Measurements from ENCODE around the gene MDFIC. TPM values are rescaled to one million over a fixed set of nuclear protein-coding genes. Genes with fewer than 3 reads are reported as not detected.
"Not testable (repeated sequence)": the region's sequence is repeated elsewhere in the genome, so short reads cannot be mapped to it uniquely, and the experiment has no call there.

Gene MDFIC
- total and polyA plus RNA-seq, 2 experiments from 2014 or later = 3.0 to 5.2 TPM

DNA sequence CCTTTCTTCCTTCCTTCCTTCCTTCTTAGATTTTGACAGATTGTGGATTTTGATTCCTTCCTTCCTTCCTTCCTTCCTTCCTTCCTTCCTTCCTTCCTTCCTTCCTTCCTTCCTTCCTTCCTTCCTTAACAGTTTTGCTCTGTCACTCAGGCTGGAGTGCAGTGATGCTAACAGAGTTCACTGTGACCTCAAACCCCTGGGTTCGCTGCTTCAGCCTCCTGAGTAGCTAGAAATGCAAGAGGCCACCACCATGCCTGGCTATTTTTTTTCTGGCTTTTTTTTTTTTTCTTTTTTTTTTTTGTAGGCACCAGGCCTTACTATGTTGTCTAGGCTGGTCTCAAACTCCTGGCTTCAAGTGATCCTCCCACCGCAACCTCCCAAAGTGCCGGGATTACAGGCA lies 32.8 kb upstream of the MDFIC start:
- H3K4me1 ChIP-seq (ENCODE audit: insufficient read depth); H3K27ac ChIP-seq (ENCODE audit: low read depth); H3K4me3 Mint-ChIP-seq; H3K4me3 ChIP-seq; H3K36me3 Mint-ChIP-seq (ENCODE audit: low read depth); H3K27me3 Mint-ChIP-seq (ENCODE audit: insufficient read depth, low read depth, poor library complexity); H3F3A ChIP-seq (replicated peaks; ENCODE audit: low read depth); H3K9me2 ChIP-seq (ENCODE audit: insufficient read depth); DNase-seq (ENCODE audit: low spot score); H3K4me1 Mint-ChIP-seq; H4K20me1 ChIP-seq (replicated peaks; ENCODE audit: insufficient read depth); ATAC-seq; H3K4me2 ChIP-seq; H2AFZ ChIP-seq; H3K27ac Mint-ChIP-seq; H3K79me2 ChIP-seq (replicated peaks; ENCODE audit: insufficient read depth); H3K9me3 Mint-ChIP-seq; H3K27me3 ChIP-seq (ENCODE audit: insufficient read depth); H3K36me3 ChIP-seq (ENCODE audit: insufficient read depth): not testable (repeated sequence)

DNA sequence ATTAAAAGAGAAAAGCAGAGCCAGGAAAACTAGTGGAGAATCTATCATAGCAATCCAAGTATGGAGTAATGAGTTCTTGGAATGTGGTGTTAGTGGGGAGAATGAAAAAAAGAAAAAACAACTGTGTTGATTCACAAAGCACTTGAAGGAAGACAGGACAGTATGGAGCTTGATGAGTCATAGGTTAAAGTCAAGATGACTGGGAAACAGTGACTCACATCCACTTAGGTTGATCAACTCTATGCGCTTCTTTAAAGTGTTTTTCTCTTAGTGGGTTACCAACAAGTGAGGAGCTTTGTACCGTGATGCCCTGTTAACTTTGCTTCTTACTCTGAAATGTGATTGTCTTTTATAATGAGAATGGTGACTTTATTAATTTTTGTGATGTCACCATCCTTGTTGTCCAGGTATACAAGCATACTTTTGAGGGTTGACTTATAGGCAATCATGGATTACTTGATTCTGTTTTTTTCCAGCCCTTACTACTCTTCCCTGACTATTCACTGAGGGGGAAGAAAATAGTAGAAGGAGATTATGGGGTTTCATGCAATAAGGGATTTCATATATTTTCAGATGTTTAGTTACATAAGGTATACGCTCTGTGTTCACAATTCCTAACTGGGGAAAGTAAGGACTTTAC lies 32.1 kb upstream of the MDFIC start:
- no peaks in the 10 kb centered on the region for H4K20me1 ChIP-seq (replicated peaks; ENCODE audit: insufficient read depth)
- no peak overlapping the region for H3K27ac ChIP-seq (ENCODE audit: low read depth)
- no peaks in the 10 kb centered on the region for H3K9me3 Mint-ChIP-seq
- H2AFZ ChIP-seq = no peak overlapping the region
- no peaks in the 10 kb centered on the region for H3F3A ChIP-seq (replicated peaks; ENCODE audit: low read depth)
- no peaks in the 10 kb centered on the region for H3K9me2 ChIP-seq (ENCODE audit: insufficient read depth)
- DNase-seq (ENCODE audit: low spot score) (peak; percentile 5), ATAC-seq (no peak)
- H3K4me1 ChIP-seq (ENCODE audit: insufficient read depth) = no peaks in the 10 kb centered on the region
- H3K36me3 ChIP-seq (ENCODE audit: insufficient read depth) = no peaks in the 10 kb centered on the region
- peaks cover 4% of the 10 kb centered on the region for H3K27me3 Mint-ChIP-seq (ENCODE audit: insufficient read depth, low read depth, poor library complexity)
- H3K4me3 ChIP-seq = no peak overlapping the region
- H3K36me3 Mint-ChIP-seq (ENCODE audit: low read depth) = no peaks in the 10 kb centered on the region
- H3K79me2 ChIP-seq (replicated peaks; ENCODE audit: insufficient read depth) = no peaks in the 10 kb centered on the region
- no peak overlapping the region for H3K4me3 Mint-ChIP-seq
- no peak for TF ChIP-seq EZH2phosphoT487 (IDR thresholded peaks at IDR 0.05; ENCODE audit: unreplicated experiment)
- H3K27me3 ChIP-seq (ENCODE audit: insufficient read depth) = no peaks in the 10 kb centered on the region
- no peaks in the 10 kb centered on the region for H3K4me1 Mint-ChIP-seq
- H3K4me2 ChIP-seq = no peak overlapping the region
- no peak overlapping the region for H3K27ac Mint-ChIP-seq

DNA sequence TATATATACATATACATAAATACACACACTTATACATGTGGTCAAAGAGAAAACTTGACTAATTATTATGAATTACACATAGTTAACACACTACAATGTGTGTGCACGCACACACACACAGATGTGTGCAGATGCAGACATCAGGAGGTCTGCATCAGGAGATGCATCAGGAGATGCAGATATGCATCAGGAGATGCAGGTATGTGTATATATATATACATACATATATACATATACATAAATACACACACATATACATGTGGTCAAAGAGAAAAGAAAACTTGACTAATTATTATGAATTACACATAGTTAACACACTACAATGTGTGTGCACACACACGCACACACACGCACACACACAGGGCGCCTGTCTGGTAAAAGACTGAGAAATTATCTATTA lies 31.3 kb upstream of the MDFIC start:
- H3K4me3 ChIP-seq = no peak overlapping the region
- H3K4me2 ChIP-seq = no peak overlapping the region
- no peaks in the 10 kb centered on the region for H3K36me3 ChIP-seq (ENCODE audit: insufficient read depth)
- H3K4me1 Mint-ChIP-seq = no peaks in the 10 kb centered on the region
- no peak overlapping the region for H3K27ac Mint-ChIP-seq
- H3K36me3 Mint-ChIP-seq (ENCODE audit: low read depth) = no peaks in the 10 kb centered on the region
- ATAC-seq (no peak), DNase-seq (ENCODE audit: low spot score) (no peak)
- no peaks in the 10 kb centered on the region for H3K9me3 Mint-ChIP-seq
- no peaks in the 10 kb centered on the region for H3K4me1 ChIP-seq (ENCODE audit: insufficient read depth)
- no peak overlapping the region for H3K27ac ChIP-seq (ENCODE audit: low read depth)
- H3F3A ChIP-seq (replicated peaks; ENCODE audit: low read depth) = no peaks in the 10 kb centered on the region
- H4K20me1 ChIP-seq (replicated peaks; ENCODE audit: insufficient read depth) = no peaks in the 10 kb centered on the region
- H3K4me3 Mint-ChIP-seq = no peak overlapping the region
- no peak overlapping the region for H2AFZ ChIP-seq
- no peaks in the 10 kb centered on the region for H3K9me2 ChIP-seq (ENCODE audit: insufficient read depth)
- peaks cover 4% of the 10 kb centered on the region for H3K27me3 Mint-ChIP-seq (ENCODE audit: insufficient read depth, low read depth, poor library complexity)
- TF ChIP-seq, protein P1, sequence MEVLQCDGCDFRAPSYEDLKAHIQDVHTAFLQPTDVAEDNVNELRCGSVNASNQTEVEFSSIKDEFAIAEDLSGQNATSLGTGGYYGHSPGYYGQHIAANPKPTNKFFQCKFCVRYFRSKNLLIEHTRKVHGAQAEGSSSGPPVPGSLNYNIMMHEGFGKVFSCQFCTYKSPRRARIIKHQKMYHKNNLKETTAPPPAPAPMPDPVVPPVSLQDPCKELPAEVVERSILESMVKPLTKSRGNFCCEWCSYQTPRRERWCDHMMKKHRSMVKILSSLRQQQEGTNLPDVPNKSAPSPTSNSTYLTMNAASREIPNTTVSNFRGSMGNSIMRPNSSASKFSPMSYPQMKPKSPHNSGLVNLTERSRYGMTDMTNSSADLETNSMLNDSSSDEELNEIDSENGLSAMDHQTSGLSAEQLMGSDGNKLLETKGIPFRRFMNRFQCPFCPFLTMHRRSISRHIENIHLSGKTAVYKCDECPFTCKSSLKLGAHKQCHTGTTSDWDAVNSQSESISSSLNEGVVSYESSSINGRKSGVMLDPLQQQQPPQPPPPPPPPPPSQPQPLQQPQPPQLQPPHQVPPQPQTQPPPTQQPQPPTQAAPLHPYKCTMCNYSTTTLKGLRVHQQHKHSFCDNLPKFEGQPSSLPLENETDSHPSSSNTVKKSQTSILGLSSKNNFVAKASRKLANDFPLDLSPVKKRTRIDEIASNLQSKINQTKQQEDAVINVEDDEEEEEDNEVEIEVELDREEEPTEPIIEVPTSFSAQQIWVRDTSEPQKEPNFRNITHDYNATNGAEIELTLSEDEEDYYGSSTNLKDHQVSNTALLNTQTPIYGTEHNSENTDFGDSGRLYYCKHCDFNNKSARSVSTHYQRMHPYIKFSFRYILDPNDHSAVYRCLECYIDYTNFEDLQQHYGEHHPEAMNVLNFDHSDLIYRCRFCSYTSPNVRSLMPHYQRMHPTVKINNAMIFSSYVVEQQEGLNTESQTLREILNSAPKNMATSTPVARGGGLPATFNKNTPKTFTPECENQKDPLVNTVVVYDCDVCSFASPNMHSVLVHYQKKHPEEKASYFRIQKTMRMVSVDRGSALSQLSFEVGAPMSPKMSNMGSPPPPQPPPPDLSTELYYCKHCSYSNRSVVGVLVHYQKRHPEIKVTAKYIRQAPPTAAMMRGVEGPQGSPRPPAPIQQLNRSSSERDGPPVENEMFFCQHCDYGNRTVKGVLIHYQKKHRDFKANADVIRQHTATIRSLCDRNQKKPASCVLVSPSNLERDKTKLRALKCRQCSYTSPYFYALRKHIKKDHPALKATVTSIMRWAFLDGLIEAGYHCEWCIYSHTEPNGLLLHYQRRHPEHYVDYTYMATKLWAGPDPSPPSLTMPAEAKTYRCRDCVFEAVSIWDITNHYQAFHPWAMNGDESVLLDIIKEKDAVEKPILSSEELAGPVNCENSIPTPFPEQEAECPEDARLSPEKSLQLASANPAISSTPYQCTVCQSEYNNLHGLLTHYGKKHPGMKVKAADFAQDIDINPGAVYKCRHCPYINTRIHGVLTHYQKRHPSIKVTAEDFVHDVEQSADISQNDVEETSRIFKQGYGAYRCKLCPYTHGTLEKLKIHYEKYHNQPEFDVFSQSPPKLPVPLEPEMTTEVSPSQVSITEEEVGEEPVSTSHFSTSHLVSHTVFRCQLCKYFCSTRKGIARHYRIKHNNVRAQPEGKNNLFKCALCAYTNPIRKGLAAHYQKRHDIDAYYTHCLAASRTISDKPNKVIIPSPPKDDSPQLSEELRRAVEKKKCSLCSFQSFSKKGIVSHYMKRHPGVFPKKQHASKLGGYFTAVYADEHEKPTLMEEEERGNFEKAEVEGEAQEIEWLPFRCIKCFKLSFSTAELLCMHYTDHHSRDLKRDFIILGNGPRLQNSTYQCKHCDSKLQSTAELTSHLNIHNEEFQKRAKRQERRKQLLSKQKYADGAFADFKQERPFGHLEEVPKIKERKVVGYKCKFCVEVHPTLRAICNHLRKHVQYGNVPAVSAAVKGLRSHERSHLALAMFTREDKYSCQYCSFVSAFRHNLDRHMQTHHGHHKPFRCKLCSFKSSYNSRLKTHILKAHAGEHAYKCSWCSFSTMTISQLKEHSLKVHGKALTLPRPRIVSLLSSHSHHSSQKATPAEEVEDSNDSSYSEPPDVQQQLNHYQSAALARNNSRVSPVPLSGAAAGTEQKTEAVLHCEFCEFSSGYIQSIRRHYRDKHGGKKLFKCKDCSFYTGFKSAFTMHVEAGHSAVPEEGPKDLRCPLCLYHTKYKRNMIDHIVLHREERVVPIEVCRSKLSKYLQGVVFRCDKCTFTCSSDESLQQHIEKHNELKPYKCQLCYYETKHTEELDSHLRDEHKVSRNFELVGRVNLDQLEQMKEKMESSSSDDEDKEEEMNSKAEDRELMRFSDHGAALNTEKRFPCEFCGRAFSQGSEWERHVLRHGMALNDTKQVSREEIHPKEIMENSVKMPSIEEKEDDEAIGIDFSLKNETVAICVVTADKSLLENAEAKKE (CRISPR knock-in tag; IDR thresholded peaks at IDR 0.05) = no peak
- TF ChIP-seq NANOG (IDR thresholded peaks at IDR 0.05; ENCODE audit: borderline replicate concordance) (no peak), POLR2AphosphoS5 (IDR thresholded peaks at IDR 0.05; ENCODE audit: low read depth) (no peak), EZH2phosphoT487 (IDR thresholded peaks at IDR 0.05; ENCODE audit: unreplicated experiment) (no peak)
- TF ChIP-seq, protein P2, sequence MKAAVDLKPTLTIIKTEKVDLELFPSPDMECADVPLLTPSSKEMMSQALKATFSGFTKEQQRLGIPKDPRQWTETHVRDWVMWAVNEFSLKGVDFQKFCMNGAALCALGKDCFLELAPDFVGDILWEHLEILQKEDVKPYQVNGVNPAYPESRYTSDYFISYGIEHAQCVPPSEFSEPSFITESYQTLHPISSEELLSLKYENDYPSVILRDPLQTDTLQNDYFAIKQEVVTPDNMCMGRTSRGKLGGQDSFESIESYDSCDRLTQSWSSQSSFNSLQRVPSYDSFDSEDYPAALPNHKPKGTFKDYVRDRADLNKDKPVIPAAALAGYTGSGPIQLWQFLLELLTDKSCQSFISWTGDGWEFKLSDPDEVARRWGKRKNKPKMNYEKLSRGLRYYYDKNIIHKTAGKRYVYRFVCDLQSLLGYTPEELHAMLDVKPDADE (IDR thresholded peaks at IDR 0.05) = no peak
- H3K79me2 ChIP-seq (replicated peaks; ENCODE audit: insufficient read depth) = no peaks in the 10 kb centered on the region
- H3K27me3 ChIP-seq (ENCODE audit: insufficient read depth) = no peaks in the 10 kb centered on the region
